ENCODE data around the gene DPYSL5.

DNA sequence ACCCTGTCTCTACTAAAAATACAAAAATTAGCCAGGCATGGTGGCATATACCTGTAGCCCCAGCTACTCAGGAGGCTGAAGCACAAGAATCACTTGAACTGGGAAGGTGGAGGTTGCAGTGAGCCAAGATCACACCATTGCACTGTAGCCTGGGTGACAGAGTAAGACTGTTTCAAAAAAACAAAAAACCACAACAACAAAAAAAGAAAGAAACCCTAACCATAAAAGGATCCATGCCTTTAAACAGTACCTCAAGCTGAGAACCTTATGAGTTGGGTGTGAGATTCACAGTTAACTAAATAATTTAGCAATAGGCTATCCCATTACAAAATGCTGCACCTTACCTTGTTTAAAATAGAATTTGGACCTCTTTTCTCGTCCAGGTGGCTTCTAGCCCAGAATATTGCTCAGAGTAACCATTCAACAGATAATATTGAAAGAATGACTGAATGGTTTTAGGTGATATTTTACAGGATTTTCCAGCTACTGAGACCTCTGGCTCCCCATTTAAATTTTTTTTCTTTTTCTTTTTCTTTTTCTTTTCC lies 6.4 kb downstream of the DPYSL5 start:
- TF ChIP-seq, protein P1, sequence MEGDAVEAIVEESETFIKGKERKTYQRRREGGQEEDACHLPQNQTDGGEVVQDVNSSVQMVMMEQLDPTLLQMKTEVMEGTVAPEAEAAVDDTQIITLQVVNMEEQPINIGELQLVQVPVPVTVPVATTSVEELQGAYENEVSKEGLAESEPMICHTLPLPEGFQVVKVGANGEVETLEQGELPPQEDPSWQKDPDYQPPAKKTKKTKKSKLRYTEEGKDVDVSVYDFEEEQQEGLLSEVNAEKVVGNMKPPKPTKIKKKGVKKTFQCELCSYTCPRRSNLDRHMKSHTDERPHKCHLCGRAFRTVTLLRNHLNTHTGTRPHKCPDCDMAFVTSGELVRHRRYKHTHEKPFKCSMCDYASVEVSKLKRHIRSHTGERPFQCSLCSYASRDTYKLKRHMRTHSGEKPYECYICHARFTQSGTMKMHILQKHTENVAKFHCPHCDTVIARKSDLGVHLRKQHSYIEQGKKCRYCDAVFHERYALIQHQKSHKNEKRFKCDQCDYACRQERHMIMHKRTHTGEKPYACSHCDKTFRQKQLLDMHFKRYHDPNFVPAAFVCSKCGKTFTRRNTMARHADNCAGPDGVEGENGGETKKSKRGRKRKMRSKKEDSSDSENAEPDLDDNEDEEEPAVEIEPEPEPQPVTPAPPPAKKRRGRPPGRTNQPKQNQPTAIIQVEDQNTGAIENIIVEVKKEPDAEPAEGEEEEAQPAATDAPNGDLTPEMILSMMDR (conservative IDR thresholded peaks at IDR 0.05 in 1 of 2, IDR thresholded peaks at IDR 0.05 in 1 of 2; ENCODE audit: low read depth in 1 of 2, low read length in 2 of 2) = no peak
- TF ChIP-seq EZH2 (IDR thresholded peaks at IDR 0.05; ENCODE audit: low read length, missing control alignments) = no peak
